Measurements from ENCODE around the gene NCKAP5. TPM values are rescaled to one million over a fixed set of nuclear protein-coding genes. Genes with fewer than 3 reads are reported as not detected.

Gene NCKAP5
- total RNA-seq, 4 donors from 2014 or later: 2.7 to 11.7 (median 5.6) TPM

DNA sequence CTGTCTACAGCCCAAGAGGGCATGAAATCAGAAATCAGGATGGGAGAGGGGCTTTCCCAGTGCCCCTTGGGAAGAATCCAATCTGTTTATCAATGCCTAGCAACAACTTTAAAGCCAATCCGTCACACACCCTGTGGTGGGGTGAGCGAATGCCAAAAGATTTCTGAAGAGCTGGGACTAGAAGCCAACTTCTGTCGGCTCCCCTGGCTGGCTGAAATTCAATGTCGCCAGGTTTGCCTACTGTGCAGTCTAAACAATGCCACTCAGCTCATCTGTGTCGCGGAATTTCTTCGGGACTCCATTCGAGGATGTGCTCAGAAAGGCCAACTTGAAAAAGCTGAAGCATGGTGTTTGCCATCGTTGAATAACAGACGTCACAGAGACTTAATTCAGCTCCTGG lies 31.5 kb upstream of the NCKAP5 start:
- H3K4me1 ChIP-seq: peaks cover 0 to 19% (median 7%) of the 10 kb centered on the region in 4 donors
- peak overlapping the region in 2 of 4 donors; percentile 26 to 49 for H3K27ac ChIP-seq
- H3K4me3 ChIP-seq: no peak overlapping the region
- TF ChIP-seq POLR2A (IDR thresholded peaks at IDR 0.05) (no peak), EP300 (IDR thresholded peaks at IDR 0.05) (no peak)
- TF ChIP-seq, protein P1, sequence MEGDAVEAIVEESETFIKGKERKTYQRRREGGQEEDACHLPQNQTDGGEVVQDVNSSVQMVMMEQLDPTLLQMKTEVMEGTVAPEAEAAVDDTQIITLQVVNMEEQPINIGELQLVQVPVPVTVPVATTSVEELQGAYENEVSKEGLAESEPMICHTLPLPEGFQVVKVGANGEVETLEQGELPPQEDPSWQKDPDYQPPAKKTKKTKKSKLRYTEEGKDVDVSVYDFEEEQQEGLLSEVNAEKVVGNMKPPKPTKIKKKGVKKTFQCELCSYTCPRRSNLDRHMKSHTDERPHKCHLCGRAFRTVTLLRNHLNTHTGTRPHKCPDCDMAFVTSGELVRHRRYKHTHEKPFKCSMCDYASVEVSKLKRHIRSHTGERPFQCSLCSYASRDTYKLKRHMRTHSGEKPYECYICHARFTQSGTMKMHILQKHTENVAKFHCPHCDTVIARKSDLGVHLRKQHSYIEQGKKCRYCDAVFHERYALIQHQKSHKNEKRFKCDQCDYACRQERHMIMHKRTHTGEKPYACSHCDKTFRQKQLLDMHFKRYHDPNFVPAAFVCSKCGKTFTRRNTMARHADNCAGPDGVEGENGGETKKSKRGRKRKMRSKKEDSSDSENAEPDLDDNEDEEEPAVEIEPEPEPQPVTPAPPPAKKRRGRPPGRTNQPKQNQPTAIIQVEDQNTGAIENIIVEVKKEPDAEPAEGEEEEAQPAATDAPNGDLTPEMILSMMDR (IDR thresholded peaks at IDR 0.05): no peak
- no peaks in the 10 kb centered on the region for H3K27me3 ChIP-seq
- 71% methylated on average over 10 of the region's 10 CpGs for WGBS, 2 donors
- no peaks in the 10 kb centered on the region for H3K9me3 ChIP-seq
- no peaks in the 10 kb centered on the region for H3K36me3 ChIP-seq
- DNase-seq (ENCODE audit: low spot score in 2 of 2): no peak

DNA sequence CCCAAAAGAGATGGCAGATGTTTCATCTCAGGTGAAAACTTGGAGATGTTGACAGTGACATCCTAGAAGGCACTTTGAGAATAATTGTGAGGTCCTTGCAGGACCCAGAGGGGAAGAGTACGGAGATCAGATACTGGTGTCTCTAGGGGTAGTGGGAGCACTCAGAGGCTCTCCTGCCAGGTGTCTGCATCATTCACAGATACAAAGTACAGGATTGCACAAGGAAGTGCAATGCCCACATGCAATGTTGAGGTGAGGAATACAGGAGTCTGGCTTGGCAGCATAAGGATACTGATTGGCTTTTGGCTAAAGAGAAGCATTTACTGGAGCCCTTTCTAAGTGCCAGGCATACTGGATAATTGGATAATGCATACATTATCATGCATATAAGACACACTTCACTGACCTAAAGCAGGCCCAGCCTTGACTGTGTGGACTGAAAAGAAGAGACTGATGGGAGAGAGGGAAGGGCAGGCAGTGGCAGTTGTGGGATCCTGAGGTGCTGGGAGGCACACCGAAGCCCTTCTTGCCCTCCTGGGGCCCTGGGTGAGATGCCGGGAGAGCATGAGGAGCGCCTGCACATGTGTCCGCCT lies 31.0 kb upstream of the NCKAP5 start:
- no peak overlapping the region for H3K4me3 ChIP-seq
- no peaks in the 10 kb centered on the region for H3K36me3 ChIP-seq
- peaks cover 0 to 19% (median 7%) of the 10 kb centered on the region in 4 donors for H3K4me1 ChIP-seq
- H3K9me3 ChIP-seq: no peaks in the 10 kb centered on the region
- H3K27me3 ChIP-seq: no peaks in the 10 kb centered on the region
- DNase-seq (ENCODE audit: low spot score in 2 of 2): no peak
- 96 to 98% methylated on average over 5 of the region's 5 CpGs for WGBS, 2 donors
- TF ChIP-seq, protein P1 (IDR thresholded peaks at IDR 0.05): no peak
- no peak for TF ChIP-seq EP300 (IDR thresholded peaks at IDR 0.05)
- TF ChIP-seq POLR2A (IDR thresholded peaks at IDR 0.05): no peak
- no peak overlapping the region for H3K27ac ChIP-seq

- Histone ChIP-seq H3K4me1 (peaks cover 0 to 19% (median 7%) of the 10 kb centered on the region in 4 donors), H3K27ac (no peak overlapping the region), H3K9me3 (no peaks in the 10 kb centered on the region), H3K4me3 (no peak overlapping the region), H3K36me3 (no peaks in the 10 kb centered on the region), H3K27me3 (no peaks in the 10 kb centered on the region)
- TF ChIP-seq, protein P1 (IDR thresholded peaks at IDR 0.05): no peak
- no peak for TF ChIP-seq EP300 (IDR thresholded peaks at IDR 0.05)
- TF ChIP-seq POLR2A (IDR thresholded peaks at IDR 0.05): no peak
- no peak for DNase-seq (ENCODE audit: low spot score in 2 of 2)
- WGBS, 2 donors: 32 to 48% methylated on average over 2 of the region's 2 CpGs
These were observed 30.5 kb upstream of the NCKAP5 start for GRCh38 chr2:133598769-133599168.

DNA sequence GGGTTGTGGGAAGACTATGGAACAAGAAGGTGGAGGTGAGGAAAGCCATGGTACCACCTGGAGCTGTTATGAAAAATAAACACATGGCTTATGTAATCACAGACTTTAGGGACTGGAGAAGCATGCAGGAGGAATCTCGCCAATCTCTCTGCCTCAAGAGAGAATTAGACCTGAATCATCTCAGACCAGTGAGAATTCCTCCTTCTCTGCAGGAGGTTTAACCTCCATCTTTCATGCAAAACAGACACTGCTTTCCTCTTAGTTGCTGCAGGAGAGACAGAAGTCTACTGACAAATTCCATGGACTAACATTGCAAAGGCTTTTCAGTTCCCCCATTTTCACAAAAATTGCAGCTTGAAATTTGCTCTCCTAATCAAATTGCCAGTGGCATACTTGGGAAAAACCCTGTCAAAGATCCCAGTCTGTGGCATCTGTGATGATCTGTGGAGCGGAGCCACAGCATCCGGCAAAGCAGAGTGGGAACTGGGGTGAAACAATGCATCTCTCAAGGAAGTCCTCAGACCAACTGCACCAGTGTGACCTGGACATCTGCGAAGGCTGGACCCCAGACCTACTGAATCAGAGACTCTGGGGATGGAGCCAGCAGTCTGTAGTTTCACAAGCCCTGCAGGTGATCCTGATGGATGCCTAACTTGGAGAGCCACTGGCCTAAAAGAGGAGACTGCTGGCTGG lies 28.6 kb upstream of the NCKAP5 start:
- H3K4me3 ChIP-seq: no peak overlapping the region
- H3K27me3 ChIP-seq: no peaks in the 10 kb centered on the region
- TF ChIP-seq EP300 (IDR thresholded peaks at IDR 0.05): no peak
- TF ChIP-seq, protein P1 (IDR thresholded peaks at IDR 0.05): no peak
- no peak for TF ChIP-seq POLR2A (IDR thresholded peaks at IDR 0.05)
- H3K4me1 ChIP-seq: peaks cover 0 to 7% (median 3%) of the 10 kb centered on the region in 4 donors
- DNase-seq (ENCODE audit: low spot score in 2 of 2): no peak
- no peaks in the 10 kb centered on the region for H3K36me3 ChIP-seq
- H3K9me3 ChIP-seq: no peaks in the 10 kb centered on the region
- H3K27ac ChIP-seq: no peak overlapping the region
- 69 to 74% methylated on average over 4 of the region's 4 CpGs for WGBS, 2 donors

DNA sequence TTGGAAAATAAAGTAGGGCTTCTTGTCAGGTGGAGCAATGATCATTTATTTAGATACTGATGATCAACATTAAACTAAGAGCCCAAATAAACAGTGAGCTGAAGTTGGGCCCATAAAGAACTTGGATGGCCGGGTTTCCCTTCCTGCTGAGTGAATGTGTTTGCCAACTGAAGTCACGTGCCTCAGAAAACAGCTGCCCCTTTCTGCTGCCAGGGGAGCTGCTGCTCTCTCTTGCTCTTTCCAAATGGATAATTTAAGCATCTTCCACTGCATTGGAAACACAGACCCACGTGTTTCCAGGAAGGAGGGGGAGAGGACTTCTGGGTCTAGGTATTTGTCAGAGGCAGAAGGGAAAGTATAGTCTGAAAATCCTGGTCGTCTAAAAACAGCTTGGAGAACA lies 22.9 kb upstream of the NCKAP5 start:
- Histone ChIP-seq H3K36me3 (no peaks in the 10 kb centered on the region), H3K9me3 (no peaks in the 10 kb centered on the region), H3K27ac (no peak overlapping the region), H3K4me1 (peaks cover 0 to 12% (median 0%) of the 10 kb centered on the region in 4 donors), H3K27me3 (no peaks in the 10 kb centered on the region), H3K4me3 (no peak overlapping the region)
- DNase-seq (ENCODE audit: low spot score in 2 of 2): peak in 1 of 2 donors; percentile 31
- TF ChIP-seq POLR2A (IDR thresholded peaks at IDR 0.05): no peak
- no peak for TF ChIP-seq EP300 (IDR thresholded peaks at IDR 0.05)
- TF ChIP-seq, protein P1 (IDR thresholded peaks at IDR 0.05): no peak
- WGBS, 2 donors: 18 to 21% methylated on average over 4 of the region's 4 CpGs
